MCF 10A (cell line): ENCODE data around the gene PRAF2. TPM values are rescaled to one million over a fixed set of nuclear protein-coding genes. Genes with fewer than 3 reads are reported as not detected.

Experiments used
- BruUV-seq: library from RNA; stranded (reverse); fragments of 400-500 nt; replicated peaks from 2 replicates; lab custom pipeline; 2021; lab: Mats Ljungman, UMichigan
- CTCF ChIA-PET: fragments of 300-600 bp; sonication (Branson Sonifier 250); formaldehyde crosslinking; extraction: SDS; loops from one replicate; lab custom pipeline; 2021; ENCODE audit warnings: antibody characterized with exemption, inconsistent platforms; lab: Yijun Ruan, JAX
- POLR2A ChIA-PET: fragments of 300-600, 350-650 bp; sonication (Branson Sonifier 250); formaldehyde crosslinking; extraction: SDS; loops from one replicate; lab custom pipeline; 2020; ENCODE audit warnings: antibody characterized with exemption, inconsistent platforms; lab: Yijun Ruan, JAX
- DNase-seq: peaks from one replicate; pipeline ENCODE4 v3.0.0-alpha.2; 2018; ENCODE audit not compliant: unreplicated experiment
- H3K27ac Mint-ChIP-seq: one replicate; pipeline ENCODE4 v1.8.0; 2022; ENCODE audit warnings: mild to moderate bottlenecking, low read depth, mixed read lengths; ENCODE audit not compliant: unreplicated experiment
- H3K27me3 Mint-ChIP-seq: one replicate; pipeline ENCODE4 v1.8.0; 2022; ENCODE audit warnings: mixed read lengths; ENCODE audit not compliant: insufficient read depth, unreplicated experiment
- H3K36me3 Mint-ChIP-seq: one replicate; pipeline ENCODE4 v1.8.0; 2022; ENCODE audit warnings: mild to moderate bottlenecking, moderate library complexity, mixed read lengths; ENCODE audit not compliant: insufficient read depth, unreplicated experiment
- H3K4me1 Mint-ChIP-seq: one replicate; pipeline ENCODE4 v1.8.0; 2022; ENCODE audit warnings: mixed read lengths; ENCODE audit not compliant: insufficient read depth, unreplicated experiment
- H3K4me3 Mint-ChIP-seq: one replicate; pipeline ENCODE4 v1.8.0; 2022; ENCODE audit warnings: mild to moderate bottlenecking, moderate library complexity, mixed read lengths; ENCODE audit not compliant: unreplicated experiment
- H3K9me3 Mint-ChIP-seq: one replicate; pipeline ENCODE4 v1.8.0; 2022; ENCODE audit warnings: mixed read lengths; ENCODE audit not compliant: unreplicated experiment
- CTCF ChIP-seq: fragments of 200-600 bp; IDR thresholded peaks from one replicate; pipeline ENCODE4 v1.8.0; 2022; ENCODE audit warnings: antibody characterized with exemption, mild to moderate bottlenecking; ENCODE audit not compliant: unreplicated experiment
- intact Hi-C: fragments of 100-400 bp; cut with micrococcal nuclease; formaldehyde crosslinking; loops from 2 replicates; pipeline ENCODE4 v1.14.1; 2022
- total RNA-seq: library from RNA; stranded (reverse); gene quantifications from 2 replicates; pipeline ENCODE4 v1.2.3, GENCODE V29; 2022

PRAF2 gene
- total RNA-seq, 1 experiment from 2014 or later = 32.1 TPM

DNA sequence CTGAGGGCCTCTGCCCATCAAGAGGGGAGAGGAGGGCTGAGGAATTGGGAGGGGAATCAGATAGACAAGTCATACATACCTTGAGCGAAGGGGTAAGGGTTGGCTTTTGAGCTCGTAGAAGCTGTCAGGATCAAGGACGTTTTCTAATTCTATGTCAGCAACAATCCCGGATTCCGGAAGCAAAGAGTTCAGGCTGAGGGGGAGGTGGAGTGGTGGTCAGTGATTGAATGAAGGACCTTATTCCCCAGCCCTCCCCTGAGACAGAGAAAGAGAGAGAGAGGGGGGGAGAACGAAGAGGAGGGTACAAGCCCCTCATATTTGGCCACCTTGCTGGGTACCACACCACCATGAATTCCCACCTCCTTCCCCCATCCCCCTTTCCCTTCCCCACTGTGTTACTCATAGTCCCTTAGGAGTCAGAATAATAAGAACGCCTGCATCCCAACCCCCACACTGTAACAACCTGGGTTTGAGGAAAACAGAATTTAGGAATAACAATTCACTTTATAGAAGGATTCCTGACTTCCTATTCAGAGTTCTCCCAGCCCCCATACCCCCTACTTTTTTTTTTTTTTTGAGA lies 33.3 kb downstream of the PRAF2 start:
- H3K4me1 Mint-ChIP-seq = peaks cover 13% of the 10 kb centered on the region
- ChIA-PET POLR2A (interaction anchor here (0.8 to 4.1 kb wide), 12 partner anchors 9 to 149 kb away, joined by 3 to 31 read pairs (median 4); partner anchors contain the start of genes GRIPAP1 and OTUD5), CTCF (interaction anchor here (0.7 to 1.6 kb wide), 2 partner anchors 21 to 84 kb away, joined by 3 read pairs; no protein-coding TSS in a partner anchor)
- peak overlapping the region; percentile 79 for H3K4me3 Mint-ChIP-seq
- H3K9me3 Mint-ChIP-seq = no peaks in the 10 kb centered on the region
- BruUV-seq = TSS peak; percentile 26
- H3K27me3 Mint-ChIP-seq = no peaks in the 10 kb centered on the region
- H3K36me3 Mint-ChIP-seq = peaks cover 52% of the 10 kb centered on the region
- no peak for TF ChIP-seq CTCF
- peak; percentile 49 for DNase-seq
- H3K27ac Mint-ChIP-seq = peak overlapping the region; percentile 91
- intact Hi-C loops = loop anchor here (5.0 kb wide), 2 partner anchors 68 to 123 kb away; partner anchors contain the start of genes KCND1 and PIM2

GRCh38 chrX:49039598-49040375 lies 34.0 kb downstream of the PRAF2 start:
- DNase-seq = peak; percentile 95
- CTCF ChIA-PET = interaction anchor here (0.6 to 1.0 kb wide), 2 partner anchors 9 to 81 kb away, joined by 3 to 6 read pairs; no protein-coding TSS in a partner anchor
- intact Hi-C loops = loop anchor here (5.0 kb wide), 2 partner anchors 67 to 122 kb away; partner anchors contain the start of genes KCND1 and PIM2

DNA sequence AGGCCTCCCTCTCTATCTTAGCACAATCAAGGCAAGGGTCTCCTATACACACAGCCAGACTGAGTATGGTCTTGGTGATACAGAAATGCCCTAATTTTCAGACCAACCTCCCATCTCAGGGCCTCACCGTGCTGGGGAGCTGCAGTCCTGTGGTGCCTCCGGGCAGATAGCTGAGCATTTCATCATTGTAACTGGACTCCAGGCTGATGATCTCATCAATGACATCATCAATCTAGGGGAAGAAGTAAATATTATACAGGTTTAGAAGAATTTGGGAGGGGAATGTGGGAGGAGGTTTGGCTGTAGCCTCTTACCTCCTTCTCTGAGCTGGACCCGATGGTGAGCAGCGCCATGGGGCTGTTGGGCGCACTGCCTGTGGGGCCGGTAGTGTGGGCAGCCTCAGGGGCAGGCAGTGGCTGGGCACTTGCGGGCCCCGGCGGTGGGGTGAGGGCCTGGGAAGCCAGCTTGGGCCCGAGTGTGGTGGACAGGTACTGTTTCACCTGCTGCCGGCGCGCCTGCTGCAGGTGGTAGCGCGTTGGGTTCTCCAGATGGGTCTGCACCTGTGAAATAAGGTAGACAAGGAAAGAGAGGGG lies 35.8 kb downstream of the PRAF2 start:
- no TSS peak for BruUV-seq
- DNase-seq = peak; percentile 33
- H3K27me3 Mint-ChIP-seq = no peaks in the 10 kb centered on the region
- TF ChIP-seq CTCF = no peak
- intact Hi-C loops = no loop called here
- POLR2A ChIA-PET = interaction anchor here (2.5 kb wide), 1 partner anchor 80 kb away, joined by 20 read pairs; the partner anchor contains the start of gene OTUD5
- H3K9me3 Mint-ChIP-seq = no peaks in the 10 kb centered on the region
- peaks cover 13% of the 10 kb centered on the region for H3K4me1 Mint-ChIP-seq
- CTCF ChIA-PET = interaction anchor here (0.8 kb wide), 1 partner anchor 81 kb away, joined by 3 read pairs; no protein-coding TSS in a partner anchor
- H3K4me3 Mint-ChIP-seq = no peak overlapping the region
- H3K27ac Mint-ChIP-seq = peak overlapping the region; percentile 83
- H3K36me3 Mint-ChIP-seq = peaks cover 72% of the 10 kb centered on the region

More at GRCh38 chrX:49039598-49040375, 34.0 kb downstream of the PRAF2 start:
- peak overlapping the region; percentile 79 for H3K4me3 Mint-ChIP-seq
- no peaks in the 10 kb centered on the region for H3K9me3 Mint-ChIP-seq
- H3K27ac Mint-ChIP-seq = peak overlapping the region; percentile 91
- H3K27me3 Mint-ChIP-seq = no peaks in the 10 kb centered on the region
- POLR2A ChIA-PET = interaction anchor here (0.8 to 3.8 kb wide), 12 partner anchors 9 to 148 kb away, joined by 3 to 20 read pairs (median 4); partner anchors contain the start of genes GRIPAP1 and OTUD5
- TF ChIP-seq CTCF = no peak
- peaks cover 59% of the 10 kb centered on the region for H3K36me3 Mint-ChIP-seq
- no TSS peak for BruUV-seq
- peaks cover 13% of the 10 kb centered on the region for H3K4me1 Mint-ChIP-seq
